HuH-7.5 (cell line): ENCODE measurements around the gene RERE.

ENCODE experiments used
- DNase-seq: peaks from one replicate; pipeline ENCODE4 v3.0.0; 2011; ENCODE audit warnings: low spot score

RERE gene

DNA sequence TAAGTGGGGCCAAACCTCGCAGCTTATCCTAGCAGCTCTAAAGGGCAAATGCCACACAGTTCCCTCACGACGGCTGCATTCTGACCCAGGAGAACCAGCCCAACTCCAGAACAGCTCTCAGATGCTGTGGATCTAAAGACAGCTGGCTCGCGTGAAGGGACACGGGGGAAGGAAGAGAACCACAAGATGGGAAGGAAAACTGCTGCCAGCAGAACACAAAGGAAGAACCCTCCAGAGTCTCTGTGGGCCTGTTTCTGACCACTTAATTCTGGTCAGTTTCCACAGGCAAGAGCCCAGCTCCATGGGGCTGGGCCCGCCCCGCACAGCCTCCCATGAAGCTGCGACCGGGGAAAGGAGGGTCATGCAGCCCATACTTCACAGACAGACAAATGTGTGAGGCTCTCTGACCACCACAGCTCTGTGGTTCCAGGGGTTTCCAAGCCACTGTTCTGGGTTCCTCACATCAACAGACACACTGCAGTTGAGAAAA, 438.4 kb downstream of the RERE start:
- no peak for DNase-seq

DNA sequence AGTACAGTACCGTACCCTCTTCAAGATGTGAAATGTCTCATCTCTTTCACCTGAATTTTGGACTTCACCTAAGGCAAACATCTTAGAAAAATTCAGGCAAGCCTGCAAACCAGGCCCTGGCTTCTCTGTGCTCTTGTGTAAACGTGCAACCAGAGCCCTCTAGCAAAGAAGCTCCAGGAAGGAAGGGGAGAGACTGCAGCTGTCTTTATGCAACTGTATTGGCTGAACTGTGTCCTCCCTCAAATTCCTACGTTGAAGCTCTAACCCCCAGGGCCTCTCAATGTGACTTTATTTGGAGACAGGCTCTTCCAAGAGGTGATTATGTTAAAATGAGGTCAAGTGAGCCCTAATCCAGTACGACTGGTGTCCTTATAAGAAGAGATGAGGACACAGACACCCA, 439.3 kb downstream of the RERE start:
- no peak for DNase-seq

DNA sequence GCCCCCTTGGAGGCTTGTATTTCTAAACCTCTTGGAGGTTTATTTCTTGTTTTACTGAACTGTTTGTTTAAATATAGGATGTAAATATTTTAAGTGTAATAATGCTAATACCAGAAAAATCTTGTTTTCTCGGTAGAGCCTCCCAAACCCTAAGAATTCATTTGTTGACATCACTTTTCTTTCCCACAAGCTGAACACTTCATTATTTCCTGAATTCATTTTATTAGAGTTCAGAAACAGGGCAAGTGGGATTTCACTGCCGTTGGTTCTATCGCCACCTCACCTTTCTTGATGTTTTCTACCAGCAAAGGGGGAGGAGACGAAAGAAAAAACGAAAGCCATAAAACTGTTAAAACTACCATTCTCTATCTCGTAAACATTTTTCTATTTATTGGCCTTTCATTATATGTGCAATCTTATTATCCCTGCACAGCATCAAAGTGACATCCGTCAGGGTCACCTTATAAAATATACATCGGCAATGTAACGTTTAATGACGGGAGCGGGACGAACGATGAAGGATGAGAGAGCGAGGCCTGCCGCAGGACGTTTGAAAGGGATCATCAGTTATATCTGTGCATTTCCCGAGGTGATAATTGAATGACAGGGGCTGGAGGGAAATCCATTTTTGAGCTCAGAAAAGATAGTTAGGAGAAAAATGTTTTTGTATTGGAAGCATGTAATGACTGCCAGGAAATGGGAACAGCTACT, 440.0 kb downstream of the RERE start:
- DNase-seq, result no peak

DNA sequence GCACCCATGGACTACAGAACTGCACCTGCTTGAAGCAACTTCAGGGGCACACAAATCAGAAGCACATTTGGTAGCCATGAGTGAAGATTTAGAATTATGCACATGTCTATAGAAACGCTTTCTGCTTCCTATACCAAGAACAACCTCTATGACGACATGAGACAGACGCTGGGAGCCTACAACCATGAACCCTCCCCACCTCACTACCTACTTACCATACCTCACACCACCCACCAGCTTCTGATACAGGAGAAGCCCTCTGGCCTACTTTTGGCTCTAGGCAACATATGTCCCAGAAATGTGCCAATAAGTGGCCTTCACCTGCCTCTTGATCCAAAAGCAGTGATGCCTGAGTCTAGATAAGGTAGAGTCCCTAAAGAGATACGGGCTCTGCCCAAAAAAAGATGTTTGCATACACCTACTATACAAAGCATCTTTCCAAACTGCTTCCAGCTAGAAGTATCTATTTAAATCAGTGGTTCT, 441.0 kb downstream of the RERE start:
- no peak for DNase-seq

DNA sequence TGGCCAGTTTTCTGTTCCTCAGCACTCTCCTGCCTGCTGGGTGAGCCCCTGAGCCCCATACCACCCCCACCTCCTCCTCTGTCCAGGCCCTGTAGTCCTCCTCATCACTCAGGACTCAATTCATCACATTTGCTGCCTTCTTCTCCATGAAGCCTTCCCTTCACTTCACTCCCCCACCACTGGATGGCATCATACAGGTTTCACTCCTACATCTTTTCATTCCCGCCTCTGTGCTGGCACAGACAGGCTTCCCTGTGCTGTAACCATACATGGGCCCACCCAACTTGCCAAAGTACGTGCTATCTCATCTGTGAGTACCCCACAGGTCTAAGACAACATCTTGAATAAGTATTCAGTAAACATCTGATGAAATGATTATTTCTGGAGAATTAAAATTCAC, 442.6 kb downstream of the RERE start:
- no peak for DNase-seq

DNA sequence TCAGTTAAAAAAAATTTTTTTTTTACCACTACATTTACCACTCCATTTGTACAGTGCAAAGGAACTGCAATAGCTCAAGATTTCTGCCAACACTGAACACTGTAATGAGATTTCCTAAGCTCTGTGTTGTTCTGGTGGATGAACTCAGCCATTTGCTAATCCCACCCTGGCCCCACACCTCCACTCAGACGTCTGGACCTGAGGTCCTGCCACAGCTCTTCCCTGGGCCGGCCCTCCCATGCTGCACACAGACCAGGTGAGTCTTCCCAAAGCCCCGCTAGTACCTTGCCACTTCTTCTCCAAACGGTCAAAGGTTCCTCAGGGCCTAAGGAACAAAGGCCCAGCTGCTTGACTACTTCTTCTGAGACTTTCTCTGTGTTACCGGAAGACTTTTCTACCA, 443.1 kb downstream of the RERE start:
- no peak for DNase-seq

DNA sequence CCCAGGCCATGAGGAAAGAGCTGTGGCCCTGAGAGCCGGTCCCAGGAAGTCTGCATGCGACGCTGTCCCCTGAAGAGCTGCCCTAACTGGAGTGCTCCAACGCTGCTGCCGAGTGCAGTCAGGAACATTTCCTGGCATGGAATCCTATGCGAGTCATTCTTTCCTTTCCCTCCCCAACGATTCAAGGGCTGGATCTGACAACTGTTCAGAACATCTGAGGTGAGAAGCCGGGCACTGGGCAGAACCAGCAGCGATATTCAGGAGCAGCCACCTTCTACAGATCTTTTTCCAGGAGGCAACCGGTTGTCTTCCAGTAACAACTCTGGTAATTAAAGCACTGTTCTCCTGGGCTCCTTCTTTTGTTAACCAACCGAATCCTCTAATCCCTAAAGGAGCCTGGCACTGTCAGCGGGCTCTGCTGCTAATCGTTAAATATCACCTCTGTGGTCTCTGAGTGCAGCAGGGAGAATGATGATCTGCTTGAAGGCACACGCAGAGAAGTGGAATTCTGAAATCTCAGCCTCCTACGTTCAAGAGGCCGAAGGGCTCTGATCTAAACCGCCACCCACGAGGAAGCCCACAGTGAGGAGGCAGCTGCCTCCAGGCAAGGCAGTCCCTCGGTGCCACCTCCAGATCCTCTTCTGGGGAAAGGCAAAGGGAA, 443.7 kb downstream of the RERE start:
- DNase-seq, result no peak

DNA sequence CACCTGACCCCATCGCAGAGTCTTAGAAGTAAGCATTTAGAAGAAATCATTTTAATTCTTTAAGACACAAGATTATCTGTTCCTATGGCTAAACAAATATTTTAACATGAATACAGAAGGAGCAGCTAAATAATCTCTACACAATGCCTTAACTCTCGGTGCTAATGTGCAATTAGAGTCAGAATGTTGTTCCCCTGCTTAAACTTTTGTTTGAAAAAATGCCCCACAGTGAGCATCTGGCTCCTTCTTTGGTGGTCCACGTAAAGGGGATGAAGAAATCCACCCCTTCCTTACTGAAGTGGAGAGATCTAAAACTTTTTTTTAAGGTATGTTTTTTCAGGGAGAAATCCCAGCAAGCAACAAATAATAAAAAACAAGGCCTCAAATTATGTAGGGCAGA, 444.3 kb downstream of the RERE start:
- DNase-seq, result no peak

DNA sequence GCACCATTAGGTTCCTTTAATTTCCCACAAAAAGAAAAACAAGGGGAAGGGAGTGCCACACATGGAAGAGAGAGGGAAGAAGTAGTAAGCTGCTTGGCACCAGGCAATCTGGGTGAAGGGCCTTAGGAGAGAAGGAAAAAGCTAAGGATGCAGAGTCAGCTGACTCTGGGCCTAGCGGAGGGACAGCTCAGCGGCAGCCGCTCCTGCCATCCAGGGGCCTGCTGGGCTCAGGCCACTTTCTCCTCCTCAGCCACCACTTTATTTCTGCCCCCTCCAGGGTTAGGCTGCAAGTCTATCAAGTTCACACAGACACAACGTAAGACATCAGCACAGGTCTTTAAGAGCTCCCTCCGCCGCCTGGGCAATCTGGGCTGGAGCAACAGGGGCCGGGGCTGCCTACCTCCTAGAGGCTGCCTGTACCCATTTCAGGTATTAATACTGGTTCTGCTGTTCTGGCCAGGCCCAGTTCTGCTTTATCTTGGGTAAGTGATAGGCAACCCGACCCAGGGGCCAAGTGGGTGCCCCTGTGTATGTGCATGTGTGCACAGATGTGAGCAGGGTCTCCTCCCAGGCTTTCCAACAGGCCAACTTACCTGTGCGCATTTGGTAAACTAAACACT, 446.0 kb downstream of the RERE start:
- DNase-seq, result no peak

DNA sequence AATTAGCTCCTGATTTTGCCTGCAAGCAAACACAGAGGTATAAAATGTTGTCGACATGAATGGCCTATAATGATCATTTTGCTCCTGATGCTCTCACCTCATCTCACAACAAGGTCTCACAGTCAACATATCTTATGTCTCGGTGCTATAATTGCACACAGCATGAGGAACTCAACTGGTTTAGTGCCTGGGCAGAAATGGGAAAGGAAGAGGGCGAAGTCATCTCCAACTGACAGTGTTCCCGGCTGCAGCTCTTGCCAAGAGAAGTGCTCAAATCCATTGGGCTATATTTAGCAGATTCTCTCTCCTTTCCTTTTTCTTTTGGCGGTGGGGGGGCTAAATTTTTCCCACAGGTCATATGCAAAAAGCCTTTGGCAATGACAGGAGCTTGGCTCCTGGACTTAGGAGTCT, 446.5 kb downstream of the RERE start:
- no peak for DNase-seq

DNA sequence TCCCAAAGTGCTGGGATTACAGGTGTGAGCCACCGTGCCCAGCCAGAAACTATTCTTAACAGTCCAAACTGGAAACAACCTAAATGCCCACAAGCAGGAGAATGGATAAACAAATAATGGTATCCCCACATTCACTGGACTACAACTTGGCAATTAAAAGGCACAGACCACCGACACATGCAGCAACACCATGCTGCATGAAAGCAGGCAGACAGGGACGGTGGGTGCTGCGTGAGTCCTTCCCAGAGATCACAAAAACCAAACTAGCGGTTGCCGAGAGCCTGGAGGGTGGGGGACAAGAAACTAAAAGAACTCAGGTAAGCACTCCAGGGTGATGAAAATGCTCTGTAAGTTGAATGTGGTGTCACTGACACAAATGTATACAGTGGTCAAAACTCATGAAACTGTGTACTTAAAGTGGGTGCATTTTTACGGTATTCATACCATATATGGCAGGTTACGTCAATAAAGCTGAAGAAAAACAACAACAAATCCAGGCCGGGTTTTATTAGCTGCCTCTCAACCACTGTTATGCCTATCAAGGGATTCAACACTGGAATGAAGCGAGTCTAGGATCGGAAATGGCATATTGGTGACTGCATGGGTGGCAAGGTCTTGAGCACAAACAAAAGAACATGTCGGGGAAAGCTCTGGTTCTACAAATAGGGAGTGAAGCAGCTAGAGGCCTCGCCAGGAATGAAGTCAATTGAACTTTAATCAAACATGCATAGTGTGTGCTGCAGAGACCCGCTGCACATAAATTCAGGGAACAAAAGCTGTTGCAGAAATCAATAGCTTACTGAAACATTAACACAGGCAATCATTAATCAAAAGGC, 447.2 kb downstream of the RERE start:
- no peak for DNase-seq

DNA sequence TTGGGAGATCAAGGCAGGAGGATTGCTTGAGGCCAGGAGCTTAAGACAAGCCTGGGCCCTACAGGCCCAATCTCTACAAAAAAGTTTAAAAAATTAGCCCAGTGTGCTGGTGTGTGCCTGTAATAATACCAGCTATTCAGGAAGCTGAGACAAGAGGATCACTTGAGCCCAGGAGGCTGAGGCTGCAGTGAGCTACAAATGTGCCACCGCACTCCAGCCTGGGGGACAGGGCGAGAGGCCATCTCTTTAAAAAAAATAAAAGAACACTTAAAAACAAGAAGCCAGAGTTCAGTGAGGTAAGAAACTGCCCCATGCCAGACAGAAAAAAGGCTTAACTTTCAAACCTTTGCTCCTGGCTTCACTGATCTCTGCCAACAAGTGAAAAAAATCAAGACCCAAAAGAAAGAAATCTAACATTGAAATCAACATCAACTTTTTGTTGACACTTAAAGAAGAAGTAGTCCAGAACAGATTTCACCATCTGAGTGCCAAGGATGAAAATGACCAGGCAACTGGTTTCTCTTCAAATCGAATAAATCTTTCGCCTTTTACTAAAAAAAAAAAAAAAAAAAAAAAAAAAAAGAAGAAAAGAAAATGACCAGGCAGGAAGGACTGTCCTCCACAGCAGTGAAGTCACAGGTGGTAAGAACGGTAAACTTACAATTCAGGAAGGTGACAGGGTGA, 448.3 kb downstream of the RERE start:
- DNase-seq, result no peak

DNA sequence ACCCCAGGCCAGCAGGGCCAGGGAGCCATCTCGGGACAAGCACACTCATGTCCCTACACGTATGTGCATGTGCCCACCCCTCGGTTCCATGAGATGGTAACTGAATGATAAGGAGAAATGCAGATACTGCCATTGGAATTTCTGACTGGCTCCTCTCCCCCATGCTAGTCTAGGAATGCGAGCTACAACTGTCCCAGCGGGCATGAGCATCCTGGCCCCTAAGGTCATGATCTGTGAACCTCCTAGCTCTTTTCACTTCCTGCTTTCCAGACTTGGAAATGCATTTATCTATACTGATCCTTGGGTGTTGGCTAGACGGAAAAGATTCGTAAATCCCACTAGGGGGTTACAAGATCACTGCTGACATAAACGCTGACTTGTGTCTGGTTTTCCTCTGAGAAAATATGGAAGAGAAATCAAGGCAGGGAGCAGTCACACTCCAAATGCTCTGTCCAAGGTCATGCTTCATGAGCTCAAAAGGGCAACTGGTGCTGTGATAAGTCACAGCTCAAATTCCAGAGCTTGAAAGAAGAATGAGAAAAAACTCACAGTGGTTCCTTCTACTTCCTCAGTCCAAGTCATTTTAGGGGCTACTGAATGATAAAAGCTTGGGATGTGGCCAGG, 449.8 kb downstream of the RERE start:
- DNase-seq, result no peak

DNA sequence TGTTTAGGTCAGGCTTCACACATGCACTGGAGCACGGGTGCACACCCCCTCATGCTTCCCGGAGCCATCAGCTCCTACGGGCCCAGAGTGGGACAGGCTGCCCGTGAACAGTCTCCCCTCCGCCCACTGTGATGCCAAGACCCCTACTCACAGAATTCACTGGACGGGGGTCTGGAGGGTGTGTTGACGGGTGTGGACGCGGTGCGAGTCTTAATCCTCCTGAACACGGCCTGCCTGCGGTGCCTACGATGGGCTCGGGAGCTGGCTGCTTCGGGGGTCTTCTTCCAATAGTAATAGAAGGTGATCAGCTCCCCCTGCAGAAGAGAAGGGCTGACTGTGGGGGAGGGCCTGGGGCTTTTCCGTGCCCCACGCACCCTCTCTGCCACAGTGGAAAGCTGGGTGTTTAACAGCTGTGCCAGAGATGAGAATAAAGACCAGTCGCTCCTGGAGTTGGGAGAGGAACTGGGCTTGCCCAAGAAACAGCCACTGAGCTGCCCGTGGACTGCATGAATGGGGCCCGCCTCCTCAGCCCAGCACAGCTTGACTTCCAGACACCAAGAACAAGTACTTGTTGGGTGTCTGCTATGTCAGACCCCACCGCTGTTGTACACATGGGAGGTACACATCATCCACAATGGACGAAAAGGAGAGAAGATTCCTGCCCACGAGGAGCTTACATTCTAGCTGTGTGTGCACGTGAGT, 451.6 kb downstream of the RERE start:
- DNase-seq, result no peak

DNA sequence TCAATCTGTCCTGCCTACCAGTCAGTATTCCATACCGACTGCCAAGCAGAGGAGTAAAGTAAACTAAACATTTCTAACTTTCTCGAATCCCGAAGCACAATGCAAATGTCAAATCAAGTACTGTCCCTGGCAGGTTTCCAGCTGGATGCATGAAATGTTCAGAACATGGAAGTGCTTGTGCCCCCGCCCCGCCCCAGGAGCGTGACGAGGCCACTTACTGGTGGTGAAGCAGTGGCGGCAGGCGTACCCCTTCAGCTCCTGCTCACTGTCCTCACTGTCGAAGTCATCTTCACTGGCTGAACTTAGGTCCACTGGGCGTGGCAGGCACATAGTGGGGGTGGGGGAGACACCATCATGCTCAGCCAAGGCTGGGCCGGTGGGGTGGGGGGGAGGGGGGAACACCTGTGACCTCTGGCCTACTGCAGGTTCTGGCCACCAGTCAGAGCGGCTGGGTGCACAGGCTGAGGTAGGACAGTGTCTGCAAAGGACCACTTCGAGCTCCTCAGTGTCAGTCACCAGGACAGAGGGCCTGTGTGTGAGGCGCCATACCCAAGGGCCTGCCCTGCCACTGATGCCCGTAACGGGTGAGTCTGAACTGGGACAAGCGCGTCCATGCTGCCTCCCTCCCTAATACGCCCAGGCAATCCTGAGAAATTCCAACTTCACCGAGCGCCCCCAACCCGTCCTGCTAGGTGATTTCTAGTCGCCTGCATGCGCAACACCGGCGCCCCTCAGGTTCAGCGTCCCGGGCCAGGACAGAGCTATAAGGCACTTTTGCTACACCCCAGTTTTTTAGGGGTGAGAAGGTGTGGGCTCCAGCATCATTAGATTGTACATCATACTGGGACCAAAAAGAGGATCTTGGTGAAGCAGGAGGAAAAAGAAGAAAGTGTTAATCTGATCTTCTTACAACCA, 452.7 kb downstream of the RERE start:
- DNase-seq, result no peak

DNA sequence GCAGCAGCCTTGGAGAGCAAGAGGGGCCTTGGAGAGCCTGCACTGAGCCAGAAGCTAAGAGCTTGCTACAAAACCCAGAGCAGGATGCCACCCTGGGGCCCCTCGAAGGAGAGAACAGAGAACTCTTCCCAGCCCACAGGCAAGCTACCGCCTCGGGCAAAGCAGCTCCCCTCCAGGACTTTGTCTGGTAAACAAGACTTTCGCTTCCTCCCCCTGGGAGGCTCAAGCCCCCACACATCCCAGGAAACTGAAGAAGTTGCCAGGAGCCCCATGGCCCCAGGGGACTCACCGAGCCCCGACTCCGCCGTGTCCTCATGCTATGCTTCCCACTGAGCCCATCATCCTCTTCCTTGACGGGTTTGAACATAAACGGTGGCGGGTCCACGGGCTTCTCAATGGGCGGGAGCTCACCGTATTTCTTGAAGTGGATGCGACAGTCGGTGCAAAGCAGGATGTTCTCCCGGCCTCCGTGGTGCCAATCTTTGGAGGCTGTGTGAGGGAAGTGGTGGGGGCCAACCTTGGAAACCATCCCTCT, 453.6 kb downstream of the RERE start:
- no peak for DNase-seq

DNA sequence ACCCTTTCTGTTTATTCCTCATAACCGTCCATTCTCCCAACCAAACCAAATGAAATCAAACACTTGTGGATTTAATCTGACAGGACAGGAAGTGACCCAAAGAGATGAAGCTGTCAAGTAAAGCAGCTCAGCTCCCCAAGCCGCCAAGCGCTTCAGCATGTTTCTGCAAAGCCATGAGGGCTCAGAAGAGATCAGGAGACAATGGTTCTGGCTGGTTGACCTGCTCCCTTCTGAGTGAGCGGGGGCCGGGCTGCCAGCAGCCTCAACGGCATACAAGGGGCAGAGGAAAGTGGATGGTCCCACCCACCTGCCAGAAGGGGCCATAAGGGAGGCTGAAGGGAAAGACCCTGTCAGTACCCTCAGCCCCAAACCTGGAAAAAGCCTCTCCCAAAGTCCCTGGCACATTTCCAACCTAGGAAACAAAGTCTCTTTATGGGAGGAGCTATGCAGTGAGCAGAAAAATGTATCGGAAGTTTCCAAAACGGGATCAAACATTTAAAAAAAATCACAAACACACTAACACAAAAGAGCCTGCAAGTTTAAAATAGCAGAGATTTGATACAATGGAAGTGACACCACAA, 454.2 kb downstream of the RERE start:
- no peak for DNase-seq

DNA sequence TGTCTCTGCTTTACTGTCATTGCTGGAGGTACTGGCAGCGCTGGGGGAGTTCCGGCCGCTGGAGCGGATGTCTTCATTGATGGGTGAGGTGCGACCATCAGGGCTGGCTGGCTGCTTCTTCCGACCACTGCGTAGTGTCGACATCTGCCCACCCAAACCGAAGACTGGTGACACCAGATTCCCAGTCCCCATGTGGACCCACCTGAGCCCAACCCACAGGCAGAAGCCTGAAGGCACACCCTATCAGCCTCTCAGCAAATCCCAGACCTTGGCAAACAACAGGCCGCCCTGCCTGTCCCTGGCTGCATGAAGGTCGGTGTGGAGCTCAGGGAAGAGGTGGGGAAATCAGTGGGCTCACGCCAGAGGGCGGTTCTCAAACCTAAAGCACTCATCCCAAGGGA, 454.7 kb downstream of the RERE start:
- no peak for DNase-seq
